WTC11 (cell line): ENCODE measurements around the gene MC2R. TPM values are rescaled to one million over a fixed set of nuclear protein-coding genes. Genes with fewer than 3 reads are reported as not detected.

Experiments used
- ATAC-seq: fragments of 200-7000 bp; cut with Tn5 transposase; 2 replicates; pipeline ENCODE4 v1.10.0; 2021; ENCODE audit warnings: mild to moderate bottlenecking, moderate library complexity
- CTCF ChIA-PET: fragments of 300-600 bp; sonication (Branson Sonifier 250); formaldehyde crosslinking; loops from one replicate; lab custom pipeline; 2021; ENCODE audit warnings: antibody characterized with exemption; lab: Charles Lee
- POLR2A ChIA-PET: fragments of 350-600 bp; sonication (Branson Sonifier 250); formaldehyde crosslinking; loops from one replicate; lab custom pipeline; 2021; ENCODE audit warnings: antibody characterized with exemption; lab: Charles Lee
- DNase-seq: peaks from one replicate; pipeline ENCODE4 v3.0.0; 2021; ENCODE audit warnings: low spot score
- H3K27ac Mint-ChIP-seq: 2 replicates; pipeline ENCODE4 v1.8.0; 2021; ENCODE audit warnings: mixed read lengths
- H3K27me3 Mint-ChIP-seq: 2 replicates; pipeline ENCODE4 v1.8.0; 2021; ENCODE audit warnings: low read depth, mild to moderate bottlenecking, moderate library complexity, mixed read lengths
- H3K36me3 Mint-ChIP-seq: 2 replicates; pipeline ENCODE4 v1.8.0; 2021; ENCODE audit warnings: mixed read lengths
- H3K4me1 Mint-ChIP-seq: 2 replicates; pipeline ENCODE4 v1.8.0; 2022; ENCODE audit warnings: mixed read lengths
- H3K4me3 Mint-ChIP-seq: 2 replicates; pipeline ENCODE4 v1.8.0; 2021; ENCODE audit warnings: mild to moderate bottlenecking, moderate library complexity, mixed read lengths
- H3K9me3 Mint-ChIP-seq: 2 replicates; pipeline ENCODE4 v1.8.0; 2021; ENCODE audit warnings: mixed read lengths
- AR ChIP-seq: fragments of 250-450 bp; sonication (Bioruptor Pico); IDR thresholded peaks from 2 replicates; pipeline ENCODE4 v1.9.0; 2021; ENCODE audit warnings: mild to moderate bottlenecking
- ATF1 ChIP-seq: sonication (generic); formaldehyde crosslinking; IDR thresholded peaks from 2 replicates; pipeline ENCODE4 v1.8.1; 2023; ENCODE audit warnings: mild to moderate bottlenecking, moderate library complexity, missing genetic modification reagents
- E2F1 ChIP-seq: sonication (generic); formaldehyde crosslinking; IDR thresholded peaks from 2 replicates; pipeline ENCODE4 v1.8.0; 2022; ENCODE audit warnings: mild to moderate bottlenecking, missing genetic modification reagents
- ERG ChIP-seq: fragments of 250-450 bp; sonication (Bioruptor Pico); IDR thresholded peaks from 2 replicates; pipeline ENCODE4 v1.8.0; 2021; ENCODE audit warnings: mild to moderate bottlenecking
- GABPB1 ChIP-seq: sonication (generic); formaldehyde crosslinking; IDR thresholded peaks from 2 replicates; pipeline ENCODE4 v1.8.1; 2023; ENCODE audit warnings: mild to moderate bottlenecking, missing genetic modification reagents
- JUN ChIP-seq: sonication (generic); formaldehyde crosslinking; IDR thresholded peaks from 2 replicates; pipeline ENCODE4 v1.8.0; 2023; ENCODE audit warnings: mild to moderate bottlenecking, missing genetic modification reagents
- MAX ChIP-seq: sonication (generic); formaldehyde crosslinking; IDR thresholded peaks from 2 replicates; pipeline ENCODE4 v1.8.0; 2022; ENCODE audit warnings: mild to moderate bottlenecking, missing genetic modification reagents
- MLX ChIP-seq: sonication (generic); formaldehyde crosslinking; IDR thresholded peaks from 2 replicates; pipeline ENCODE4 v1.8.1; 2023; ENCODE audit warnings: mild to moderate bottlenecking, missing genetic modification reagents, moderate library complexity
- MXD4 ChIP-seq: fragments of 250-450 bp; sonication (Bioruptor Pico); IDR thresholded peaks from 2 replicates; pipeline ENCODE4 v1.8.0; 2021; ENCODE audit warnings: mild to moderate bottlenecking, moderate library complexity, borderline replicate concordance
- NFATC4 ChIP-seq: fragments of 250-450 bp; sonication (Bioruptor Pico); IDR thresholded peaks from 2 replicates; pipeline ENCODE4 v1.9.0; 2021; ENCODE audit warnings: mild to moderate bottlenecking
- NR3C1 ChIP-seq: sonication (generic); formaldehyde crosslinking; conservative IDR thresholded peaks from 2 replicates; pipeline ENCODE4 v1.8.1; 2023; ENCODE audit warnings: low read depth, mild to moderate bottlenecking, missing genetic modification reagents
- PREB ChIP-seq: sonication (generic); formaldehyde crosslinking; IDR thresholded peaks from 2 replicates; pipeline ENCODE4 v1.8.1; 2022; ENCODE audit warnings: mild to moderate bottlenecking, missing genetic modification reagents, moderate library complexity, borderline replicate concordance
- SMAD4 ChIP-seq: sonication (generic); formaldehyde crosslinking; IDR thresholded peaks from 2 replicates; pipeline ENCODE4 v1.8.0; 2022; ENCODE audit warnings: mild to moderate bottlenecking, missing genetic modification reagents
- TCF7 ChIP-seq: sonication (generic); formaldehyde crosslinking; IDR thresholded peaks from 2 replicates; pipeline ENCODE4 v1.8.0; 2022; ENCODE audit warnings: mild to moderate bottlenecking, low read depth, missing genetic modification reagents, moderate library complexity
- TEAD1 ChIP-seq: sonication (generic); formaldehyde crosslinking; IDR thresholded peaks from 2 replicates; pipeline ENCODE4 v1.8.0; 2022; ENCODE audit warnings: mild to moderate bottlenecking, missing genetic modification reagents
- USF2 ChIP-seq: sonication (generic); formaldehyde crosslinking; IDR thresholded peaks from 2 replicates; pipeline ENCODE4 v1.8.1; 2023; ENCODE audit warnings: mild to moderate bottlenecking, missing genetic modification reagents, moderate library complexity
- ZMAT4 ChIP-seq: fragments of 250-450 bp; sonication (Bioruptor Pico); IDR thresholded peaks from 2 replicates; pipeline ENCODE4 v1.9.0; 2021; ENCODE audit warnings: mild to moderate bottlenecking
- ZNF281 ChIP-seq: sonication (generic); formaldehyde crosslinking; IDR thresholded peaks from 2 replicates; pipeline ENCODE4 v1.8.0; 2023; ENCODE audit warnings: mild to moderate bottlenecking, missing genetic modification reagents
- ZNF532 ChIP-seq: fragments of 250-450 bp; sonication (Bioruptor Pico); IDR thresholded peaks from 2 replicates; pipeline ENCODE4 v1.9.0; 2021; ENCODE audit warnings: mild to moderate bottlenecking, borderline replicate concordance
- ZNF671 ChIP-seq: fragments of 250-450 bp; sonication (Bioruptor Pico); IDR thresholded peaks from 2 replicates; pipeline ENCODE4 v1.8.0; 2021; ENCODE audit warnings: mild to moderate bottlenecking
- total RNA-seq: library from RNA; stranded (reverse); gene quantifications from 3 replicates; pipeline ENCODE4 v1.2.3, GENCODE V29; 2021

The MC2R gene
- total RNA-seq, 1 experiment from 2014 or later: not detected

GRCh38 chr18:13872373-13872772, 43.0 kb downstream of the MC2R start:
- TF ChIP-seq MLX (CRISPR knock-in tag) (no peak), USF2 (CRISPR knock-in tag) (no peak), PREB (no peak), GABPB1 (CRISPR knock-in tag) (no peak), ZMAT4 (CRISPR knock-in tag) (no peak), AR (CRISPR knock-in tag) (no peak), ERG (CRISPR knock-in tag) (no peak), ZNF281 (CRISPR knock-in tag) (no peak), TCF7 (CRISPR knock-in tag) (no peak), MAX (CRISPR knock-in tag) (no peak), NR3C1 (CRISPR knock-in tag) (no peak), ZNF671 (CRISPR knock-in tag) (no peak), ATF1 (no peak), MXD4 (CRISPR knock-in tag) (no peak), TEAD1 (CRISPR knock-in tag) (no peak), NFATC4 (no peak), E2F1 (no peak), SMAD4 (CRISPR knock-in tag) (no peak), ZNF532 (CRISPR knock-in tag) (no peak), JUN (CRISPR knock-in tag) (no peak)
- TF ChIP-seq, all 79 proteins: peak for 0
- ATAC-seq (no peak), DNase-seq (no peak)
- Mint-ChIP-seq H3K4me1 (peaks cover 15% of the 10 kb centered on the region), H3K9me3 (0 out of 2 replicates have a peak, but pooled peaks cover 4% of the 10 kb centered on the region), H3K4me3 (no peak overlapping the region), H3K27ac (no peak overlapping the region), H3K27me3 (peaks cover 38% of the 10 kb centered on the region), H3K36me3 (no peaks in the 10 kb centered on the region)
- POLR2A ChIA-PET: no interaction called here
- CTCF ChIA-PET: interaction anchor here (1.3 to 2.1 kb wide), 3 partner anchors 23 to 201 kb away, joined by 3 to 12 read pairs (median 4); no protein-coding TSS in a partner anchor
